ENCODE measurements around the gene GP2.
"Not testable (repeated sequence)": the region's sequence is repeated elsewhere in the genome, so short reads cannot be mapped to it uniquely, and the experiment has no call there.

GP2 gene

GRCh38 chr16:20325005-20325404 is 2.3 kb downstream of the GP2 start:
- no peak for DNase-seq

GRCh38 chr16:20323591-20324117 is 3.7 kb downstream of the GP2 start:
- no peak for DNase-seq

GRCh38 chr16:20322696-20323095 is 4.6 kb downstream of the GP2 start:
- DNase-seq: no peak

GRCh38 chr16:20321671-20322070 is 5.6 kb downstream of the GP2 start:
- DNase-seq: no peak

GRCh38 chr16:20321051-20321450 is 6.3 kb downstream of the GP2 start:
- DNase-seq: not testable (repeated sequence)

- DNase-seq: no peak
These were observed 6.7 kb downstream of the GP2 start for GRCh38 chr16:20320592-20320991.

GRCh38 chr16:20320178-20320577 is 7.1 kb downstream of the GP2 start:
- DNase-seq: no peak

- DNase-seq: no peak
These were observed 7.9 kb downstream of the GP2 start for GRCh38 chr16:20319406-20319805.

GRCh38 chr16:20318437-20318836 is 8.9 kb downstream of the GP2 start:
- DNase-seq: no peak

GRCh38 chr16:20318006-20318405 is 9.3 kb downstream of the GP2 start:
- DNase-seq: no peak

- no peak for DNase-seq
These were observed 10.2 kb downstream of the GP2 start for GRCh38 chr16:20317117-20317516.

GRCh38 chr16:20316715-20317114 is 10.6 kb downstream of the GP2 start:
- DNase-seq: no peak

- DNase-seq: no peak
These were observed 11.5 kb downstream of the GP2 start for GRCh38 chr16:20315764-20316163.

- DNase-seq: no peak
These were observed 12.7 kb downstream of the GP2 start for GRCh38 chr16:20314575-20314974.

GRCh38 chr16:20313741-20314140 is 13.6 kb downstream of the GP2 start:
- no peak for DNase-seq

- not testable (repeated sequence) for DNase-seq
These were observed 14.7 kb downstream of the GP2 start for GRCh38 chr16:20312536-20313095.

GRCh38 chr16:20311548-20311947 is 15.8 kb downstream of the GP2 start:
- no peak for DNase-seq

GRCh38 chr16:20310421-20311395 is 16.6 kb downstream of the GP2 start:
- DNase-seq: no peak

- DNase-seq: no peak
These were observed 17.5 kb downstream of the GP2 start for GRCh38 chr16:20309786-20310185.

- no peak for DNase-seq
These were observed 18.3 kb downstream of the GP2 start for GRCh38 chr16:20308801-20309590.

GRCh38 chr16:20308266-20308665 is 19.0 kb downstream of the GP2 start:
- DNase-seq: no peak

GRCh38 chr16:20307791-20308190 is 19.5 kb downstream of the GP2 start:
- DNase-seq: no peak

Measured in nucleus accumbens (tissue), 56 donors.